ENCODE results near the gene PATL1.

The PATL1 gene

DNA sequence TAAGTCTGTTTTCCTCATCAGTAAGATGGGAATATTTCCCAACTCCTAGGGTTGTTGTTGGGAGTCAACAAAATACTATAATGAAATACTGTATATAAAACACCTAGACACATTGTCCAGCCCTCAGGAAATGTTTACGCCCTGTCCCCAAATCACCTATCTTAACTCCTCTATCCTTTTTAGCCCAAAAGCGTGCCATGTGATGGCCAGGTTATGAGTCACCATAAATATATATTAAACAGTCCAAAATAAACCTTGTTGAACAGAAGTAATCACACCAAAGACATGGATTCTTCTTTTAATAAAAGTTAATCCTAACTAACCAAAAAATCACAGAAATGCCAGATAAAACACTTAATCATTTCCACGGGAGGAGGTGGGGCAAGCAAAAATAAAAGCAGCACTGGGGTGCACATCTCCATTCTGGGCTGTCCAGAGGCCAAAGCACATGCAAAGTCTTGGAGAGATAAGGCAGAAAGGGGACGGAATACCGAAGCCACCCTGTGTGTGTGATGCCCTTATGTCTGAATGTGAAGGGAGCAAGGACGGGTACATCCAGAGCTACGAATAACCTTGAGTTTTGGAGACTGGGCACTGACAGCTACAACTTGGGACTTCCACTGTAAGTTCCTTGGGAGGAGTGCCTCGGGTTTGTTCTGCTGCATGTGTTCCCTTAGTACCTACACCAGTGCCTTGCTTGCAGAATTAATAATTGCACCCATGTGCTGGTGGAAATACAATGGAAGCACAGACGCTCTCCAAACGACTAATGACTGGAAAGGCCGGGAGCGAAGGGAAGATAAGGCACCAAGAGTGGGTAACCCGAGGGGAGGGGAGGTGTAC is 54.3 kb downstream of the PATL1 start:
- no peak for DNase-seq

DNA sequence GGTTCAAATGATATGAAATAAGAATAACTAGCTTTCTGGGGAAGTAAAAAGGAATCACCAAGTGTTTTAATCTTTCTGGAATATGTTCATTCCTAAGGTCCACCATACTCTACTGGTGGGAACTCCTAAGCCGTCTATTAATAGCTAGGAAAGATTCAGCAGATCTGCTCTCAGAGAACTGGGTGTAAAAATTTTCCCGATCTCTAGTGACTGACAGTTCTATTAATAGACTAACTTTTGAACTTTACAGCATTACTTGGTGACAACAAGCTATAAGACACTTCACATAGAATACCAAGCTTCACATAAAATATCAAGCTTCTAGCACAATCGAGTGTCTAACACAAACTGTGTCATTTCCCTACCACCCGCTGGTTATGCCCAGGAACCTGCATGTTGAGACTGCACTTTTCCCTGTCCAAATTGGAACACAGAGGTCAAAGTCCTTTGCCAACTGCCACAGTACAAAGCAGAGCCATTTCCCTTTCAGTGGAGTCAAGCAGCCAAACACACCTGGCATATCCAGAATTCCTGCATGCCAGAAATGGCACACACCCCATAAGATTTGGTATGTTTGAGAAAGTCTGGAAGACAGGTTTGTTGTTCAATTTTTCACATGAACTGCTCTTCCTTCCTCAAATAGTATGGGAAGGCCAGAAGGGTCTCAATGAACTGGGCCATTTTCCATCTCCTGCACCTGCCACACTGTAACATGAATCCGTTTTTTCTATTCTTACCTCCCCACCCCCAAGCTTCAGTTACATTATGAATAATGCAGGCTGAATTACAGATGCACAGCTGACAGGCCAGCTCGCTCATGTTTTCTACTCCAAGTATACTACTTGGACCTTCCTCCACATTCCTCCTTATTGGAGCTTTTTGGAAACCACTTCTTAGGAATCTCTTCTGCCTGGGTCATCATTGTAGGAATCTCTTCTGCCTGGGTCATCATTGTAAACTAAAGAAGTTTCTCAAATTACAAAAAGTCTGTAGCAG is 57.0 kb downstream of the PATL1 start:
- DNase-seq: no peak

DNA sequence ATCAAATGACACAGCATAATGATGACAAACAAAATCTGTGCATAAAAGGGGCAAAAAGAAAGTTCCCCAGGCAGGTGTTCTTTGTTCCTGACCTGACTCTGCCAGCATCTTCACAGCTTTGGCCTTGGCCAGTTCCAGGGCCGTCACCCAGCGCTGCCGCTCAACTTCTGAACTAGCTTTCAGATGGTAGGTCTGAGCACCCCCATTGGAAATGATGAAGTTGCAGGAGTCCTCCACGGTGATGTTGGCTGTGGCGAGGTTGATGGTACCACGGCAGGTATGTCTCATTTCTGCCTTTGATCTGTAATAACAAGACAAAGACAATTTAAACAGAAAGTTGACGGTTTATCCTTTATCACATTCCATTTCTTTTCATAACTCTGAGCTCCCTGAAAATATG is 58.5 kb downstream of the PATL1 start:
- DNase-seq: no peak

DNA sequence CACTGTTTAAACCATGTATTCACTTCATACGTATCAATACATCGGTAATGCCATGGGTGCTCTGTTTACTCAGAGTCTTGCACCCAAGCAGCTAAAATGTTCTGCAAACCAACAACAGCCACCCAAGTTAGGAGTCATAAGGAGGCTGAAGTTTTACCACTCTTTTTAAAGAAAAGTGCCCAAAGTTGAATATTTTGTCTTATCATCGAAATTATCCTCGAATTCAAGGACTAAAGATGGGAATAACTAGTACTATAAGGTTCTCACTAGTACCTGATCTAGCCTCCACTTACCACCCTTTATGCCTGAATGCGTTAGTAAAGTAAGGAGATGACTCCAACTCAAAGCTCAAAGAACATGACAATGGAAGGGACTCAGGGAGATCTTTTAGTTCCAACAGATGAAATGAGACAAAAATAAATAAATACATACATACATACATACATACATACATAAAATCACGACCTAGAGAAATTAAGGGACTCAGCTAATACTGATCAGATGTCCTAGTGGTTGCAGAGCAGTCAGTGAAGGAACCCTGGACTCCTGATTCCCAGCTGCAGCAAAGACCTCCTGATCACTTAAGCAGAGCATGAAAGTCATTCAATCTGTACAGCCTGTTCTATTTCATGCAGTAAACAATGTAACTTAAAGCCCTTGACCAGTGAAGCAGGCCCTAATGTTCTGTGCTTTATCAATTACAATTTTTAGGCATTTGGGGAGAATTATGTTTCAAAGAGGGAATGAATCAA is 61.0 kb downstream of the PATL1 start:
- DNase-seq: no peak

DNA sequence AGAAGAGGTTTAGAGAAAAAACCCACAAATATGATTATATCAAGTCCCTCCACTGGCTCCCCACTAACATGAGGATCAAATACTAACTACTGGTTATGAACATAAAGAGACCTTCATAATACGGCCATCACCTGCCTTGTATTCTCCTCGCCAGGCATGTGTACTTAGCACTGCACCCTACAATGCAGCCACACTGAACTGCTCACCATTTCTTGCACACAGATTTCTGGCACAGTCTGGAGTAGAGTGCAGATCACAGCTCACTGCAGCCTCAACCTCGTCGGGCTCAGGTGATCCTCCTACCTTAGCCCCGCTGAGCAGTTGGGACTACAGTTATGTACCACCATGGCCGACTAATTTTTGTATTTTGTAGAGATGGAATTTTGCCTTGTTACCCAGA is 66.4 kb downstream of the PATL1 start:
- no peak for DNase-seq

DNA sequence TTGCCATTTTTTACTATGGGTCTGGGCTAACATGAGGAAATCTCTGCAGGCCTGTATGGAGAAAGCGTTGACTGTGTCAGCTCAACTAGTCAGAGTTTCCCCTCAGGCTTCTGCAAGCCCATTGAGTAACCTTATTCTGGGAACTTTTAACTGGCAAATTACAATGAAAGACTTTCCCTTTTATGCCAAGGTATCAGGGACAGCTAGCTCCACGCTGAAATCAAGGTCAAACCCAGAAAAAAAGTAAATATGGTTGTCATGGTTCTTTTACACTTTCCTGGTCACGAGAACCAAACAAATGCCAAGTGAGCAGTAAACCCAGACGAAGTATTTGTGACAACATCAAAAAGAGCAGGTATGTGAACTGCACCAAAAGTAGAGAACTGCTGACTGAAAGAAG is 67.0 kb downstream of the PATL1 start:
- DNase-seq: no peak

DNA sequence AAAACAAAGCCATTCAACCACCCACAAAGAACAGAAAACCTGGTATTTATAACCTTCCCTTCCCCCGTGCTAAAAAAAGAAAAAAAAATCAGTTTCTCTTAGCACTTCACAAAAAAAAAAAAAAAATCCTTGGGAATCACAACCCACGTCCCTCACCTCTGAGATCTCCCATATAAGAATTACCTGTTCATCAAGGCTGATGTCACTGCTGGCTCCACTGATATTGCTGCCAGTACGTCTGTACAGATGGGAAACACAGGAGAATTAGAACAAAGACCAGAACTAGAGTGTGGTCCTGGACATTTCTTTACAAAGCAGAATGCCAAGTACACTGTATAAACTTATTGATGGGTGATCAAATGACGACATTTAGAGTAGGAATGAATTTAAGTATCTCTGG is 68.2 kb downstream of the PATL1 start:
- no peak for DNase-seq

DNA sequence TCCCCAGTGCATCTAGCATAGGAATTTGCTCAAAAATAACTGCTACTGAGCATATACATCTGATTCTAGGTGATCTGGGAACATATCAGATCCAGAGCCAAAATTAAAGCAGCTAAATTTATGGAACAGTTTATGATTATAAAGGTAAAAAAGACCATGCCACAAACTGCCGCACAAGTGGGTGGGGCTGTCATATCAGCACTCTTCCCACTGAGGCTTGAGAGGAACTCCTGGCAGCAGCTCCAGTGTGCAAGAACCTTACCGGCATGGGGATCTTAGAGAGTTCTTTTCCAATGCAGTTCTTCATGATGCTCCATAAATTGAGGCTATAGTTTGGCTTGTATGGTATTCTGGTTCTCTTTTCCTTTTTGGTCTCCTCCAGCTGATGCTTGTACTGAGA is 68.6 kb downstream of the PATL1 start:
- DNase-seq: no peak

DNA sequence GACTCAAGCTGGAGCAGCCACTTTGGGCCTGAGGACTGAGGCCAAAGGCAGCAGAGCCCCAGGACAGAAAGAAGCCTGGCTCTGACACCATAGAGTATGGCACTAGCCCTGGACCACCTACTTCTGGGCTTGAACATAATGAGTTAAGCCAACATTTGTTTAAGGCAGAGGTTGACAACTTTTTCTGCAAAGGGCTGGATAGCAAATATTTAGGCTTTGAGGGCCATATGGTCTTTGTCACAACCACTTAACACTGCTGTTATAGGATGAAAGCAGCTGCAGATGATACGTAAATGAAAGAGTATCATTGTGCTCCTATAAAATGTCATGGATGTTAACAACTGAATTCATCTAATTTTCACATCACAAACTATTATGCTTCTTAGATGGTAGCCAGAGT is 69.9 kb downstream of the PATL1 start:
- no peak for DNase-seq

Data from T1000 (cell line).